ENCODE results near the gene TRIM63.

TRIM63 gene

DNA sequence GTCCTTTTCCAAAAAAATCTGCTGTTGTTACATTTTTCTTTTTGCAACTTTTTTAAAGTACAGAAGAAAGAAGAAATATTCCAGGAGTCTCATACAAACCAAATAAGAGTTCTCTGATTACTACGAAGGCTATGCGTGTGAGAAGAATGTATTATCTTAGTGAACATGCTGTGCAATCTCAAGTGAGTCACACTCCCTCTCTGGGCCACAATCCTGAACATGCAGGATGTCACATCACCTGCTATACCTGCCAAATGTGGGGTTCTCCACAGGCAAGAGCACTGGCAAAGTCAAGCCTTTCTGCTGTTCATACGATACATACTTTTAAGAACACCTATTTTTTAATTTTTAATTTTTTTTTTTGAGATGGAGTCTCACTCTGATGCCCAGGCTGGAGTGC lies 21.7 kb upstream of the TRIM63 start:
- in situ Hi-C loops (cut with HindIII; ENCODE audit: low sequenced_read_pairs), result no loop called here

DNA sequence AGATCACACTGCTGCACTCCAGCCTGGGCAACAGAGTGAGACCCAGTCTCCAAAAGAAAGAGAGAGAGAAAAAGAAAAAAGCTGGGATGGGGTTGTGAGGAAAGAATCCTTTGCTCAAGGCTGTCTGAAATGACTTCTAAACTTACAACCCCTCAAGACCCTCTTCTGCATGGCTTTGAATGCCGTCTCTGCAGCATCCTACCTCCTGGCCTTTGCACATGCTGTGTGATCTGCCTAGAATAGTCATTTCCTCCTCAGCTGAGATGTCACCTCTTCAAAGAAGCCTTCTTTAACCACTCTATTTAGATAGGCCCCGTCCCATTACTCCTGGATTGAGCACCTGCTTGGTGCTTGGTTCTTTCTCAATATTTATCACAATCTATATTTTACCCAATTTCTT lies 17.4 kb upstream of the TRIM63 start:
- DNase-seq (ENCODE audit: low read depth, low spot score), result no peak
- in situ Hi-C loops (cut with HindIII; ENCODE audit: low sequenced_read_pairs), result no loop called here
- no peak overlapping the region for H3K4me3 ChIP-seq (ENCODE audit: low read depth, low read length)
- TF ChIP-seq CTCF (IDR thresholded peaks at IDR 0.05; ENCODE audit: low read depth, low read length), result no peak

More for the DNA sequence above, 21.7 kb upstream of the TRIM63 start:
- no peak for DNase-seq (ENCODE audit: low read depth, low spot score)
- TF ChIP-seq CTCF (IDR thresholded peaks at IDR 0.05; ENCODE audit: low read depth, low read length), result no peak
- H3K4me3 ChIP-seq (ENCODE audit: low read depth, low read length), result no peak overlapping the region

DNA sequence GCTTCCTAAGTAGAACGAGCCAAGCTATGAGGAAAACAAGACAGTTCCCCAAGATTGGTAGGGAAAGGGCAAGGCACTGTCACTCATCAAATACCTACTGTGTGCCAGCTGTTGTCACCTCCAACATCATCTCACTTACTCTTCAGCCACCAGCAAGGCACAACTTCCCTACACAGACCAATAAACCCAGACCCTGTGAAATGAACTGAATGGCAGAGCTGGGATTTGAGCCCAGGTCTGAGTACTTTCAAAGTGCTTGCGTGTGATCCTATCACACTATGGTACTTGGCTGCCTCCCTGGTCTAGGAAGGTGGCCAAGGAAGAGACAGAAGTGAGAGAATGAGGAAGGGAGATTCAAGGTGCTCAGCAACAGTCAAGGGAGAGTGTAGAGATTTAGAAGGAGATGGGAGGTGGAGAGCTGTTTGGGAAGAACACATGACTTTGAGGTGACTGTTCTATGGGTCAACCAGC lies 16.7 kb upstream of the TRIM63 start:
- in situ Hi-C loops (cut with HindIII; ENCODE audit: low sequenced_read_pairs), result no loop called here
- TF ChIP-seq CTCF (IDR thresholded peaks at IDR 0.05; ENCODE audit: low read depth, low read length), result no peak
- DNase-seq (ENCODE audit: low read depth, low spot score), result no peak
- H3K4me3 ChIP-seq (ENCODE audit: low read depth, low read length), result no peak overlapping the region

DNA sequence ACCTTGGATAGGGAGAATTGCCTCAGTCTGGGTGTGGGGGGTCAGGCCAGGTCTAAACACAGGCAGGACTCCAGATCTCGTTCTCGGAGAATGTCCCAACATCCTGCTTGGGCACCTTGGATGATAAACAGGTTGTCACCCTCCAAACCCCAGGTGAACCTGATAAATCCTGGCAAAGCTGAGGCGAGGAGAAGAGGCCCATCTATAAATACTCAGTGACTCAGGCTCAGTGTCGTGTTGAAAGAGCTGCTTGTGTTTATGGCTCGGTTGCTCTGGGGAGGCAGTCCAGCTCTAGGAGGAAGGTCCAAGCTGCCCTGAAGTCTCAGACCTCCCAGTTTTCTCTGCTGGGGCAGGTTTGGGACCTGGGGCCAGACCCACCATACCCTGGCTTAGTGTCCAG lies 15.8 kb upstream of the TRIM63 start:
- no peak overlapping the region for H3K4me3 ChIP-seq (ENCODE audit: low read depth, low read length)
- in situ Hi-C loops (cut with HindIII; ENCODE audit: low sequenced_read_pairs), result no loop called here
- TF ChIP-seq CTCF (IDR thresholded peaks at IDR 0.05; ENCODE audit: low read depth, low read length), result no peak
- no peak for DNase-seq (ENCODE audit: low read depth, low spot score)

- in situ Hi-C loops (cut with HindIII; ENCODE audit: low sequenced_read_pairs), result no loop called here
- no peak for TF ChIP-seq CTCF (IDR thresholded peaks at IDR 0.05; ENCODE audit: low read depth, low read length)
- DNase-seq (ENCODE audit: low read depth, low spot score), result no peak
- H3K4me3 ChIP-seq (ENCODE audit: low read depth, low read length), result no peak overlapping the region
These were observed 14.6 kb upstream of the TRIM63 start for GRCh38 chr1:26082020-26082350.

- in situ Hi-C loops (cut with HindIII; ENCODE audit: low sequenced_read_pairs), result no loop called here
- no peak overlapping the region for H3K4me3 ChIP-seq (ENCODE audit: low read depth, low read length)
- DNase-seq (ENCODE audit: low read depth, low spot score), result no peak
- no peak for TF ChIP-seq CTCF (IDR thresholded peaks at IDR 0.05; ENCODE audit: low read depth, low read length)
These were observed 14.0 kb upstream of the TRIM63 start for GRCh38 chr1:26081267-26082019.

All from astrocyte of the spinal cord (primary cell).